Right lobe of liver (tissue), 6 donors: ENCODE data around the gene TXN2. TPM values are rescaled to one million over a fixed set of nuclear protein-coding genes. Genes with fewer than 3 reads are reported as not detected.
"Not testable (repeated sequence)": the region's sequence is repeated elsewhere in the genome, so short reads cannot be mapped to it uniquely, and the experiment has no call there.

Experiments used
- ATAC-seq, 4 donors: fragments of 200-7000 bp; cut with Tn5 transposase; one replicate each; pipeline ENCODE4 v1.9.1; 2020; ENCODE audit warnings: mild to moderate bottlenecking in 4 of 4, moderate library complexity in 4 of 4
- DNase-seq, 3 donors: peaks; one replicate each; pipeline ENCODE4 v3.0.0-alpha.2; 2020
- H3K27ac ChIP-seq, 3 donors: fragments of 200-600 bp; one replicate each; pipeline ENCODE4 v1.8.0; 2022
- H3K27me3 ChIP-seq, 2 donors: fragments of 200-600 bp; one replicate each; pipeline ENCODE4 v1.8.0; 2022
- H3K36me3 ChIP-seq, 4 donors: fragments of 200-600 bp; sonication (generic) in 1 of 4; one replicate each; pipeline versions ENCODE4 v1.5.1 to v1.8.0; 2017 to 2022; ENCODE audit warnings: control low read depth in 1 of 4
- H3K4me1 ChIP-seq, 4 donors: fragments of 200-600 bp; sonication (generic) in 1 of 4; one replicate each; pipeline versions ENCODE4 v1.5.1 to v1.8.0; 2017 to 2022; ENCODE audit warnings: control low read depth in 1 of 4
- H3K4me3 ChIP-seq, 3 donors: fragments of 200-600 bp; one replicate each; pipeline ENCODE4 v1.8.0; 2022
- H3K9me3 ChIP-seq, 4 donors: fragments of 200-600 bp; sonication (generic) in 1 of 4; one replicate each; pipeline versions ENCODE4 v1.5.1 to v1.8.0; 2017 to 2022; ENCODE audit warnings: control low read depth in 1 of 4
- CTCF ChIP-seq, 4 donors: fragments of 200-600 bp in 3 of 4; fragments of 450-650 bp in 1 of 4; IDR thresholded peaks; one replicate each; pipeline versions ENCODE4 v1.5.1 to v1.8.0; 2016 to 2022; ENCODE audit warnings: antibody characterized with exemption in 4 of 4, mild to moderate bottlenecking in 2 of 4
- POLR2A ChIP-seq: fragments of 450-650 bp; IDR thresholded peaks from one replicate; pipeline ENCODE4 v1.6.1; 2017; ENCODE audit warnings: antibody characterized with exemption, mild to moderate bottlenecking
- WGBS: methylation state at CpG from one replicate; pipeline ENCODE4 v1.1.6; 2018; ENCODE audit warnings: low coverage, low lambda C conversion rate; ENCODE audit not compliant: insufficient coverage; ENCODE audit errors: missing lambda C conversion rate; 5-methylcytosine and 5-hydroxymethylcytosine counted together
- intact Hi-C, 2 donors: fragments of 100-400 bp; cut with DNase I; formaldehyde crosslinking; loops; one replicate each; pipeline versions ENCODE4 v1.11.2 to v1.14.1; 2022
- total RNA-seq, 6 experiments: library from RNA; depleted of rRNA in 2 of 6; stranded (reverse); fragments of >200 nt in 2 of 6; fragmentation: NEBNext Ultra II Directional in 3 of 6; extraction: Animal tissue kit (Norgen Biotek cat#: 25700) in 3 of 6; gene quantifications; one replicate each; pipeline versions ENCODE4 v1.1.0 to v1.2.4, GENCODE V29; 2016 to 2023
- donor health status: DM: no; HTN: yes; CAD: no.
- donor health status: DM: no; HTN: no; CAD: no.
- donor health status: DM: no; HTN: no; CAD: no.
- donor health status: DM: no; HTN: yes; CAD: no.
- donor health status: DM: no; HTN: yes; CAD: no.

The TXN2 gene
- total RNA-seq, 6 experiments from 2014 or later = 56.0 to 94.8 (median 67.2) TPM

GRCh38 chr22:36454916-36455570 lies 26.4 kb downstream of the TXN2 start:
- ATAC-seq (peak; percentile 75 to 87 (median 86)), DNase-seq (peak; percentile 95 to 97 (median 96))
- Histone ChIP-seq H3K27ac (peak overlapping the region; percentile 86 to 96 (median 90)), H3K27me3 (no peaks in the 10 kb centered on the region), H3K4me1 (peaks cover 0 to 32% (median 12%) of the 10 kb centered on the region in 4 donors), H3K4me3 (peak overlapping the region; percentile 43 to 50 (median 45)), H3K36me3 (no peaks in the 10 kb centered on the region), H3K9me3 (no peaks in the 10 kb centered on the region)
- intact Hi-C loops = no loop called here
- TF ChIP-seq CTCF (IDR thresholded peaks at IDR 0.05) (peak in 1 of 4 donors; percentile 18), POLR2A (peak; percentile 74)
- WGBS = no CpG with 5 or more reads among the region's 61 CpGs

- Histone ChIP-seq H3K27me3 (no peaks in the 10 kb centered on the region), H3K9me3 (no peaks in the 10 kb centered on the region), H3K36me3 (no peaks in the 10 kb centered on the region), H3K27ac (peak overlapping the region in 2 of 3 donors; percentile 28 to 90), H3K4me3 (no peak overlapping the region), H3K4me1 (peaks cover 0 to 32% (median 12%) of the 10 kb centered on the region in 4 donors)
- ATAC-seq (no peak), DNase-seq (no peak)
- intact Hi-C loops = no loop called here
- TF ChIP-seq POLR2A (no peak), CTCF (IDR thresholded peaks at IDR 0.05) (no peak)
- 100% methylated on average over 1 of the region's 16 CpGs for WGBS
Observed at GRCh38 chr22:36453855-36454378, 27.5 kb downstream of the TXN2 start.

GRCh38 chr22:36452978-36453607 lies 28.3 kb downstream of the TXN2 start:
- H3K36me3 ChIP-seq, DNase-seq, H3K4me3 ChIP-seq, intact Hi-C loops, H3K9me3 ChIP-seq, H3K27me3 ChIP-seq: not testable (repeated sequence)
- ATAC-seq = peak in 3 of 4 donors; percentile 20 to 49 (median 25)
- WGBS = 55% methylated on average over 2 of the region's 5 CpGs
- Histone ChIP-seq H3K4me1 (peaks cover 0 to 32% (median 12%) of the 10 kb centered on the region in 4 donors), H3K27ac (peak overlapping the region; percentile 28 to 90 (median 79))

GRCh38 chr22:36452250-36452977 lies 29.0 kb downstream of the TXN2 start:
- TF ChIP-seq CTCF (IDR thresholded peaks at IDR 0.05) (no peak), POLR2A (no peak)
- 59% methylated on average over 6 of the region's 9 CpGs for WGBS
- Histone ChIP-seq H3K4me3 (no peak overlapping the region), H3K9me3 (no peaks in the 10 kb centered on the region), H3K4me1 (peaks cover 0 to 32% (median 12%) of the 10 kb centered on the region in 4 donors), H3K27me3 (no peaks in the 10 kb centered on the region), H3K27ac (peak overlapping the region; percentile 79 to 90 (median 82)), H3K36me3 (no peaks in the 10 kb centered on the region)
- intact Hi-C loops = no loop called here
- DNase-seq = no peak
- no peak for ATAC-seq

- H3K9me3 ChIP-seq, DNase-seq, intact Hi-C loops, H3K27me3 ChIP-seq, H3K36me3 ChIP-seq, ATAC-seq, H3K4me3 ChIP-seq: not testable (repeated sequence)
- WGBS = 87% methylated on average over 7 of the region's 7 CpGs
- H3K27ac ChIP-seq = peak overlapping the region; percentile 79 to 90 (median 82)
- peaks cover 0 to 32% (median 12%) of the 10 kb centered on the region in 4 donors for H3K4me1 ChIP-seq
Observed at GRCh38 chr22:36450923-36451322, 30.5 kb downstream of the TXN2 start.
